ENCODE results near the gene LIF. TPM values are rescaled to one million over a fixed set of nuclear protein-coding genes. Genes with fewer than 3 reads are reported as not detected.

LIF gene
- total RNA-seq, 1 donor from 2014 or later: 0.52 TPM

GRCh38 chr22:30246814-30247376, 336 bp upstream of the LIF start:
- H3K4me1 ChIP-seq (ENCODE audit: control insufficient read depth in 3 of 3, insufficient read depth in 3 of 3, low read length in 3 of 3): peaks cover 11 to 22% (median 16%) of the 10 kb centered on the region in 3 donors
- H3K27me3 ChIP-seq (ENCODE audit: control insufficient read depth in 3 of 3, insufficient read depth in 3 of 3, low read length in 3 of 3): peaks cover 39 to 57% (median 40%) of the 10 kb centered on the region in 3 donors
- peak overlapping the region; percentile 62 to 69 (median 66) for H3K4me3 ChIP-seq (ENCODE audit: low read length in 3 of 3)
- no peak overlapping the region for H3K9ac ChIP-seq (ENCODE audit: low read depth in 1 of 3, low read length in 3 of 3)
- H3K9me3 ChIP-seq (ENCODE audit: control insufficient read depth in 3 of 3, low read length in 3 of 3): no peaks in the 10 kb centered on the region
- no peak overlapping the region for H3K27ac ChIP-seq (ENCODE audit: low read depth, low read length)
- no peaks in the 10 kb centered on the region for H3K36me3 ChIP-seq (ENCODE audit: control insufficient read depth in 3 of 3, insufficient read depth in 3 of 3, low read length in 3 of 3)

- H3K4me3 ChIP-seq (ENCODE audit: low read length in 3 of 3): peak overlapping the region in 1 of 3 donors; percentile 69
- no peaks in the 10 kb centered on the region for H3K9me3 ChIP-seq (ENCODE audit: control insufficient read depth in 3 of 3, low read length in 3 of 3)
- H3K27me3 ChIP-seq (ENCODE audit: control insufficient read depth in 3 of 3, insufficient read depth in 3 of 3, low read length in 3 of 3): peaks cover 39 to 57% (median 40%) of the 10 kb centered on the region in 3 donors
- H3K4me1 ChIP-seq (ENCODE audit: control insufficient read depth in 3 of 3, insufficient read depth in 3 of 3, low read length in 3 of 3): peaks cover 11 to 25% (median 16%) of the 10 kb centered on the region in 3 donors
- no peak overlapping the region for H3K27ac ChIP-seq (ENCODE audit: low read depth, low read length)
- H3K9ac ChIP-seq (ENCODE audit: low read depth in 1 of 3, low read length in 3 of 3): peak overlapping the region in 2 of 3 donors; percentile 62
- no peaks in the 10 kb centered on the region for H3K36me3 ChIP-seq (ENCODE audit: control insufficient read depth in 3 of 3, insufficient read depth in 3 of 3, low read length in 3 of 3)
These were observed 1.2 kb downstream of the LIF start for GRCh38 chr22:30245181-30245984.

- Histone ChIP-seq H3K36me3 (ENCODE audit: control insufficient read depth in 3 of 3, insufficient read depth in 3 of 3, low read length in 3 of 3) (no peaks in the 10 kb centered on the region), H3K4me3 (ENCODE audit: low read length in 3 of 3) (no peak overlapping the region), H3K27me3 (ENCODE audit: control insufficient read depth in 3 of 3, insufficient read depth in 3 of 3, low read length in 3 of 3) (peaks cover 39 to 61% (median 40%) of the 10 kb centered on the region in 3 donors), H3K9ac (ENCODE audit: low read depth in 1 of 3, low read length in 3 of 3) (no peak overlapping the region), H3K4me1 (ENCODE audit: control insufficient read depth in 3 of 3, insufficient read depth in 3 of 3, low read length in 3 of 3) (peaks cover 11 to 25% (median 16%) of the 10 kb centered on the region in 3 donors), H3K9me3 (ENCODE audit: control insufficient read depth in 3 of 3, low read length in 3 of 3) (no peaks in the 10 kb centered on the region), H3K27ac (ENCODE audit: low read depth, low read length) (no peak overlapping the region)
These were observed 1.9 kb downstream of the LIF start for GRCh38 chr22:30244641-30245040.

- H3K27me3 ChIP-seq (ENCODE audit: control insufficient read depth in 3 of 3, insufficient read depth in 3 of 3, low read length in 3 of 3): peaks cover 39 to 62% (median 41%) of the 10 kb centered on the region in 3 donors
- H3K36me3 ChIP-seq (ENCODE audit: control insufficient read depth in 3 of 3, insufficient read depth in 3 of 3, low read length in 3 of 3): no peaks in the 10 kb centered on the region
- H3K9me3 ChIP-seq (ENCODE audit: control insufficient read depth in 3 of 3, low read length in 3 of 3): no peaks in the 10 kb centered on the region
- no peak overlapping the region for H3K4me3 ChIP-seq (ENCODE audit: low read length in 3 of 3)
- H3K9ac ChIP-seq (ENCODE audit: low read depth in 1 of 3, low read length in 3 of 3): no peak overlapping the region
- no peak overlapping the region for H3K27ac ChIP-seq (ENCODE audit: low read depth, low read length)
- H3K4me1 ChIP-seq (ENCODE audit: control insufficient read depth in 3 of 3, insufficient read depth in 3 of 3, low read length in 3 of 3): peaks cover 11 to 25% (median 16%) of the 10 kb centered on the region in 3 donors
These were observed 2.5 kb downstream of the LIF start for GRCh38 chr22:30244066-30244465.

GRCh38 chr22:30243661-30244060, 2.9 kb downstream of the LIF start:
- Histone ChIP-seq H3K4me3 (ENCODE audit: low read length in 3 of 3) (no peak overlapping the region), H3K27me3 (ENCODE audit: control insufficient read depth in 3 of 3, insufficient read depth in 3 of 3, low read length in 3 of 3) (peaks cover 36 to 63% (median 38%) of the 10 kb centered on the region in 3 donors), H3K36me3 (ENCODE audit: control insufficient read depth in 3 of 3, insufficient read depth in 3 of 3, low read length in 3 of 3) (no peaks in the 10 kb centered on the region), H3K27ac (ENCODE audit: low read depth, low read length) (no peak overlapping the region), H3K9ac (ENCODE audit: low read depth in 1 of 3, low read length in 3 of 3) (no peak overlapping the region), H3K4me1 (ENCODE audit: control insufficient read depth in 3 of 3, insufficient read depth in 3 of 3, low read length in 3 of 3) (peaks cover 11 to 21% (median 12%) of the 10 kb centered on the region in 3 donors), H3K9me3 (ENCODE audit: control insufficient read depth in 3 of 3, low read length in 3 of 3) (no peaks in the 10 kb centered on the region)

GRCh38 chr22:30241576-30242371, 4.8 kb downstream of the LIF start:
- H3K4me3 ChIP-seq (ENCODE audit: low read length in 3 of 3): no peak overlapping the region
- H3K36me3 ChIP-seq (ENCODE audit: control insufficient read depth in 3 of 3, insufficient read depth in 3 of 3, low read length in 3 of 3): no peaks in the 10 kb centered on the region
- no peak overlapping the region for H3K27ac ChIP-seq (ENCODE audit: low read depth, low read length)
- peaks cover 6 to 12% (median 6%) of the 10 kb centered on the region in 3 donors for H3K4me1 ChIP-seq (ENCODE audit: control insufficient read depth in 3 of 3, insufficient read depth in 3 of 3, low read length in 3 of 3)
- H3K9ac ChIP-seq (ENCODE audit: low read depth in 1 of 3, low read length in 3 of 3): no peak overlapping the region
- peaks cover 28 to 50% (median 28%) of the 10 kb centered on the region in 3 donors for H3K27me3 ChIP-seq (ENCODE audit: control insufficient read depth in 3 of 3, insufficient read depth in 3 of 3, low read length in 3 of 3)
- no peaks in the 10 kb centered on the region for H3K9me3 ChIP-seq (ENCODE audit: control insufficient read depth in 3 of 3, low read length in 3 of 3)

- no peak overlapping the region for H3K27ac ChIP-seq (ENCODE audit: low read depth, low read length)
- H3K9ac ChIP-seq (ENCODE audit: low read depth in 1 of 3, low read length in 3 of 3): peak overlapping the region in 1 of 3 donors; percentile 16
- H3K4me1 ChIP-seq (ENCODE audit: control insufficient read depth in 3 of 3, insufficient read depth in 3 of 3, low read length in 3 of 3): peaks cover 4 to 7% (median 4%) of the 10 kb centered on the region in 3 donors
- H3K9me3 ChIP-seq (ENCODE audit: control insufficient read depth in 3 of 3, low read length in 3 of 3): no peaks in the 10 kb centered on the region
- H3K4me3 ChIP-seq (ENCODE audit: low read length in 3 of 3): no peak overlapping the region
- no peaks in the 10 kb centered on the region for H3K36me3 ChIP-seq (ENCODE audit: control insufficient read depth in 3 of 3, insufficient read depth in 3 of 3, low read length in 3 of 3)
- peaks cover 23 to 41% (median 26%) of the 10 kb centered on the region in 3 donors for H3K27me3 ChIP-seq (ENCODE audit: control insufficient read depth in 3 of 3, insufficient read depth in 3 of 3, low read length in 3 of 3)
These were observed 5.8 kb downstream of the LIF start for GRCh38 chr22:30240541-30241417.

- peaks cover 16 to 35% (median 16%) of the 10 kb centered on the region in 3 donors for H3K27me3 ChIP-seq (ENCODE audit: control insufficient read depth in 3 of 3, insufficient read depth in 3 of 3, low read length in 3 of 3)
- H3K36me3 ChIP-seq (ENCODE audit: control insufficient read depth in 3 of 3, insufficient read depth in 3 of 3, low read length in 3 of 3): no peaks in the 10 kb centered on the region
- no peak overlapping the region for H3K27ac ChIP-seq (ENCODE audit: low read depth, low read length)
- H3K4me1 ChIP-seq (ENCODE audit: control insufficient read depth in 3 of 3, insufficient read depth in 3 of 3, low read length in 3 of 3): peaks cover 0 to 3% (median 0%) of the 10 kb centered on the region in 3 donors
- H3K9me3 ChIP-seq (ENCODE audit: control insufficient read depth in 3 of 3, low read length in 3 of 3): no peaks in the 10 kb centered on the region
- no peak overlapping the region for H3K9ac ChIP-seq (ENCODE audit: low read depth in 1 of 3, low read length in 3 of 3)
- H3K4me3 ChIP-seq (ENCODE audit: low read length in 3 of 3): no peak overlapping the region
These were observed 6.8 kb downstream of the LIF start for GRCh38 chr22:30239488-30240405.

Data from skeletal muscle tissue (tissue), 4 donors.